GM12892 (cell line): Measurements from ENCODE around the gene TOMM20. TPM values are rescaled to one million over a fixed set of nuclear protein-coding genes. Genes with fewer than 3 reads are reported as not detected.
"Not testable (repeated sequence)": the region's sequence is repeated elsewhere in the genome, so short reads cannot be mapped to it uniquely, and the experiment has no call there.

Experiments used
- DNase-seq: peaks from one replicate; pipeline ENCODE4 v3.0.0; 2011; ENCODE audit not compliant: insufficient read length
- FAIRE-seq: peaks from 2 replicates; lab custom pipeline; 2011; peaks lifted over from hg19 to GRCh38; lab: Jason Lieb, UNC
- POLR2A ChIP-seq: IDR thresholded peaks from 2 replicates; pipeline ENCODE4 v1.6.1; 2011; ENCODE audit warnings: low read depth, low read length, control low read depth
- POLR2AphosphoS5 ChIP-seq: IDR thresholded peaks from 2 replicates; pipeline ENCODE4 v1.6.1; 2011; ENCODE audit warnings: low read depth, low read length, control low read depth
- TAF1 ChIP-seq: IDR thresholded peaks from 2 replicates; pipeline ENCODE4 v1.6.1; 2011; ENCODE audit warnings: low read depth, mild to moderate bottlenecking, control low read depth, low read length, borderline replicate concordance
- polyA plus RNA-seq: library from polyadenylated mRNA; unstranded; fragments of >200 nt; gene quantifications from one replicate; pipeline ENCODE4 v1.2.1, GENCODE V29; 2012; ENCODE audit warnings: missing spikeins, inconsistent platforms; ENCODE audit not compliant: missing spikeins

The TOMM20 gene
- polyA plus RNA-seq, result 134 TPM

DNA sequence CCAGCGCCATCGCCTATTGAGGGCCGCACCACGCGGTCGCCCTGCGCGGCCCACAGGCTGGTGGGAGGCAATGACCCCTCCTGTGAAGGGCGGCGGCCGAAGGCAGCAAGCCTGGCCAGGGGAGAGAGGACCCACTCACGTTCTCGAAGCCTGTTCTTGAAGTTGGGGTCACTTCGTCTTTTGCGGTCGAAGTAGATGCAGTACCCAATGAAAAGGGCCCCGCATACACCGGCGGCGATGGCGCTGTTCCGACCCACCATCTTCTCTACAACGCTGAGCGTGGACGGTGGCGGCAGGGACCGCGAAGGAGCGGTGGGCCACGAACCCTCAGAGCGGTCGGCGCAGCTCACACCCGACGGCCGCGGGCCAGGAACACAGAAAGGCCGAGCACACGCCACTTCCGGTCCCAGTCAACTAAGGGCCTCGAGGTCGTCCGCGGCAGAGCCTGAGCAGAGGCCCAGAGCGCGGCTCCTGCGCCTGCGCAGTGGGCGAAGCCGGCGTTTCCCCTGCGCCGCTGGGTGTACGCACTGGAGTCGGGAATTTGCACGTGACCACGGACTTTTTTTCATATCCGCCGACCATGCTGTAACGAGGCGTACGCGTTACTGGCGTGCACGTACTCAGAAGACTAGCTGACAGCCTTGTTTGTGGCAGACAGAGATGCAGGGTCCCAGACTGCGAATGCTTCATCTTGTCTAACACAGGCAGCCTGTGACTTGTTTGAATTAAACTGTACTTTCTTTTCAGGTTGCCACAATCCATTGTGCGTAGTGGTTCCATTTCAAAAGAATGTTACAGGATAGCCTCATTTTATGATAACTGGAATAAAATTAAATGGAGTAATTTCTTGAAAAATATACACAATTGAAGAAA, at the start of gene TOMM20:
TSS of gene TOMM20 (minus strand) at position 382 of the 873 bp plus-strand sequence. CDS start at position 260, 122 bp downstream.
- peak; percentile 89 for DNase-seq
- FAIRE-seq, result peak; percentile 93
- peak; percentile 83; the same call in 1 of the 2 replicates for TF ChIP-seq TAF1
- TF ChIP-seq POLR2A, result peak; percentile 95
- TF ChIP-seq POLR2AphosphoS5, result peak; percentile 95

DNA sequence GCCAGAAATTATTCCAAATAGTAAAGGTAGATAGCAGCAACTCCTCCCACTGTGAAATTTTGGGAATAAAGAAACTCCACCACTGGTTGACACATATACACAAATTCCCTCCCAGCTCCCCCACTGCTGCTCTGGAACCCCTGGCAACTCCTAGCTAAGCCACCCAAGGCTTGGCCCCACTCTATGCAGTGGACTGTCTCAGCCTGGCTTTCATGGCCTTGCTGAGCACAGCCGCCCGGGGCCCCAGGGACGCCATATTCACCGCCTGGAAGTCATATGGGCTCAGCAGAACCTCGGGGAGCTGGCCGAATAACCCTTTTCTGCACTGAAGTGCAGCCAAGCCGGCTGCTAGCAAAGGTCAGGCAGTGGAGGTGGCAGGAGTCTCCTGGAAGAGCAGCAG, 47.8 kb upstream of the TOMM20 start:
- no peak for DNase-seq
- no peak for FAIRE-seq

DNA sequence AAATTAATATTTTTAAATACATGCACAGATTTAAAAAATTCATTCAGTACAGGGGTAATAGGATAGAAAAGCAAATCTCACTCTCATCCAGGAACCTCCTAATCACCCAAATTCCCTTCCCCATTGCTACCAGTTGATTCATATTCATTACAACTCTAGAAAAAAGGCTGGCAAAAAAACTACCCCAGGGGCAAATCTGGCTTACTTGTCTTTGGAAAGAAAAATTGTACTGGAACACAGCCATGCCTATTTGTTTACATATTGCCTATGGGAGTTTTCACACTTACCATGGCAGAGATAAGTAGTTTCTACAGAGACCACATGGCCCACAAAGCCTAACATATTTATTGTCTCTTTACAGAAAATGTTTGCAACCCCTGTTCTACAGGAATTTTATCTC, 41.3 kb upstream of the TOMM20 start:
- no peak for DNase-seq
- no peak for TF ChIP-seq POLR2A
- TF ChIP-seq TAF1, result no peak
- TF ChIP-seq POLR2AphosphoS5, result no peak
- FAIRE-seq, result no peak

More for the DNA sequence above, 47.8 kb upstream of the TOMM20 start:
- TF ChIP-seq POLR2AphosphoS5, result no peak
- TF ChIP-seq TAF1, result no peak
- TF ChIP-seq POLR2A, result no peak

DNA sequence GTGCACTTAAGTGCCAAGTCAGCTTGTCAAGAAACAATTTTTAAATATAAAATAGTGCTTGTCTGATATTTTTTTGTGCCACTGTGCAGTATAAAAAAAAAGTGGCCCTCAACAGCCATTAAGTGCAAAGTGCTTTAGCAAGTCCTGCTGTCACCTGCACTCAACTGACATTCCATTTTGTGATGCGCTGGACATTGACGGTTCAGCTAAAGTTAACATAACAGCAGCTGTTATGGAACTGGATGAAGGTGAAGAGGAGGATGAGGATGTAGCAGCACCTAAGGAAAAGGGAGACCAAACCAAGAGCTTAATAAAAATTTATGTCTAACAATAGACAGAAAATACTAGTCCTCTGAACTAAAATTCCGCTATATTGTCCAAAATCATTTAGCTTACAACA, 39.7 kb upstream of the TOMM20 start:
- TF ChIP-seq POLR2AphosphoS5 (no peak), TAF1 (no peak), POLR2A (no peak)
- DNase-seq (no peak), FAIRE-seq (no peak)

GRCh38 chr1:235161685-235162327, 33.2 kb upstream of the TOMM20 start:
- FAIRE-seq (no peak), DNase-seq (no peak)
- TF ChIP-seq POLR2A (no peak), POLR2AphosphoS5 (no peak), TAF1 (no peak)

DNA sequence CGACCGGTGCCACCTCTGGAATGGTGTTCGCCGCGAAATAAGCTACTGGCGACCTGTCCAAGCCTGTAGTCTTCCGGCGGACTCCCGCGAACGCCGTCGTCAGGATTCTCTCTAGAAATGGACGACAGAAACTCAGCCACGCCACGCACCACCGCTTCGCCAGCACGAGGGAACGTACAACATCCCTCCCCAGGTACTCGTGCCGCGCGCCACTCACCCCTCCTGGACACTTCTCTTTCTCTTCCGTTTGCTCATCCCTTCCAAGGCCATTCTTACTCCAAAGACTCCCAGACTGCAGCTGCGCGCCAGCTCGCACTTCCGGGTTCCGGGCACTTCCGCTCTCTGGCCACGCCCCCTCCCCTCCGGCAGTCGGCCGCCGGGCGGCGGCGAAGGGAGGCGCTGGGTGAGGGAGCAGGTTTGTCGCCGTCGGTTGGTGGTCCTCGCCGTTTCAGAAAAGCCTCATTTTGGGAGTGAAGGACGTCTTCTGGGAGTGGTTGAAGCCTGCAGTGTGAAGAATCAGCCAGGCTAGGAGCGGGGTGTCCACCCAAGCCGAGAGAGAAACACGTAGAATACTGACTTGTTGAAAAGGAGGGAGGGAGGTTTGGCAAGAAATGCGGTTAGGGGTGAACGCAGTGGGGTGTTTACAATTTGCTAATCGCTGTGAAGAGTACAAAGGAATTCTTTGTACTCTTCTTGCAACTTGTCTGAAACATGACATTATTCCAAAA, 32.5 kb upstream of the TOMM20 start, which contains the start of gene RBM34:
TSS of gene RBM34 (minus strand) at position 294 of the 728 bp plus-strand sequence. CDS start at position 270, 24 bp downstream.
- DNase-seq (peak; percentile 85), FAIRE-seq (peak; percentile 92)
- peak; percentile 97 for TF ChIP-seq POLR2AphosphoS5
- peak; percentile 98 for TF ChIP-seq TAF1
- peak; percentile 96 for TF ChIP-seq POLR2A

- no peak for TF ChIP-seq POLR2AphosphoS5
- no peak for TF ChIP-seq TAF1
- TF ChIP-seq POLR2A, result no peak
- DNase-seq (no peak), FAIRE-seq (peak; percentile 50)
These were observed 31.8 kb upstream of the TOMM20 start for GRCh38 chr1:235160383-235160956.

DNA sequence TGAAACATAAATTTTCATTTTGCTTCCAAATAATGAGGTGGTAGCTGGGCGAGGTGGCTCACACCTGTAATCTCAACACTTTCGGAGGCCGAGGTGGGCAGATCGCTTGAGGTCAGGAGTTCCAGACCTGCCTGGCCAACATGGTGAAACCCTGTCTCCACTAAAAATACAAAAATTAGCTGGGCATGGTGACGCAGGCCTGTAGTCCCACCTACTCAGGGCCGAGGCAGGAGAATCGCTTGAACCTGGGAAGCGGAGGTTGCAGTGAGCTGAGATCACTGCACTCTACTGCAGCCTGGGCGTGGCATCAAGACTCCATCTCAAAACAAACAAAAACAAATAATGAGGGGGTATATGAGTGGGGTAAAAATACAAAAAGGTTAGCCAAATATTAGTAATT, 31.3 kb upstream of the TOMM20 start:
- DNase-seq, FAIRE-seq: not testable (repeated sequence)

- not testable (repeated sequence) for FAIRE-seq, DNase-seq
These were observed 30.6 kb upstream of the TOMM20 start for GRCh38 chr1:235159284-235159683.

DNA sequence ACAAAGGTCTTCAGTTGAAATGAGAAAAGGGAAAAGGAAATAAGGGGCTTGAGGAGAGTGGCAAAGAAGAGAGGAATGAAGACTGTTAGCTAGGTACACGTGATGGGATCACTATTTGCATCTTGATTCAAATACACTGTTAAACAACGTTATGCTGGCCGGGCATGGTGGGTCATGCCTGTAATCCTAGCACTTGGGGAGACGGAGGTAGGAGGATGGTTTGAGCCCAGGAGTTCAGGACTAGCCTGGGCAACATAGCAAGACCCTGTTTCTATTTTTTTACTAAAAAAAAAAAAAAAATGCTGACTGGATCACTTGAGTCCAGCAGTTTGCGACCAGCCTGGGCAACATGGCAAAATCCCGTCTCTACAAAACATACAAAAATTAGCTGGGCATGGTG, 30.0 kb upstream of the TOMM20 start:
- TF ChIP-seq TAF1 (no peak), POLR2AphosphoS5 (no peak), POLR2A (no peak)
- FAIRE-seq, result no peak
- no peak for DNase-seq

DNA sequence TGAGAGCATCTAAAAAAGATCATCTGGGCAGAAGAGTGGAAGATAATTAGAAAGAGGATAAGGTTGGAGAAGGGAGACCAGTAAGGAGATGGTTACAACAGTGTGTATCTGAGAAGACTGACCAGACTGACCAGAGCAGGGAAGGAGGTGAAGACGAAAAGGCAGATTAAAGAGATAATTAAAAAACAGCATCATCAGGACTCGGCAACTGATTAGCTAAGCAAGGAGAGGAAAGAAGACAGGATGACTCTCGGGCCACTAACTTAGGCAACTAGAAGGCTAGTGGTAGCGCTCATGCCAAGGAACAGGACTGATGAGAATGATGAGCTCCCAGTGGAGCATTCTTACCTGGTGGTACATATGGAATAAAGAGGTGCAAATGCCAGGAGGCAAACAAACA, 28.5 kb upstream of the TOMM20 start:
- DNase-seq (no peak), FAIRE-seq (no peak)
- TF ChIP-seq POLR2A (no peak), POLR2AphosphoS5 (no peak), TAF1 (no peak)
